Hematopoietic multipotent progenitor cell (in vitro differentiated cells): ENCODE measurements around the gene KCNT2. TPM values are rescaled to one million over a fixed set of nuclear protein-coding genes. Genes with fewer than 3 reads are reported as not detected.
"Not testable (repeated sequence)": the region's sequence is repeated elsewhere in the genome, so short reads cannot be mapped to it uniquely, and the experiment has no call there.

ENCODE experiments used
- DNase-seq, 3 donors: peaks; one replicate each; pipeline ENCODE4 v3.0.0-alpha.2; 2011 to 2015; ENCODE audit warnings: low read depth in 2 of 3, low spot score in 2 of 3
- total RNA-seq: library from RNA; depleted of rRNA; stranded (reverse); fragments of >200 nt; gene quantifications from one replicate; pipeline ENCODE4 v1.2.3, GENCODE V29; 2012

KCNT2 gene
- total RNA-seq, 1 donor: 0.27 TPM

DNA sequence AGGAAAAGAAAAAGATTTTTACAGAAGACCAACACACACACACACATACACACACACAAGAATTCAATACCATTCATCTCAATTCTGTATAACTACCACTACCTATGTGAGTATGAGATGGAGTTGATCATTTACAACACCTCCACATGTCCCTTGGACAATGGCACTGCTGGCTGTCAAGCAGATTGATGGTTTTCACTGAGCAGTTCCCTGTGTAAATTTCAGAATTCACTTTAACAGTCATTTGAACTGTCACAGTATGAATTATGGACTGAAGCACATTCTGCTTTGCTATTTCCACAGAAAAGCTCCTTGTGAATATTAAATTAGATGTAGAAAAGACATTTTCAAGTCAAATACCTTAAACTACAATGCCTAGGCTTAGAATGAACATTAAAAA, 14.3 kb downstream of the KCNT2 start:
- no peak for DNase-seq

DNA sequence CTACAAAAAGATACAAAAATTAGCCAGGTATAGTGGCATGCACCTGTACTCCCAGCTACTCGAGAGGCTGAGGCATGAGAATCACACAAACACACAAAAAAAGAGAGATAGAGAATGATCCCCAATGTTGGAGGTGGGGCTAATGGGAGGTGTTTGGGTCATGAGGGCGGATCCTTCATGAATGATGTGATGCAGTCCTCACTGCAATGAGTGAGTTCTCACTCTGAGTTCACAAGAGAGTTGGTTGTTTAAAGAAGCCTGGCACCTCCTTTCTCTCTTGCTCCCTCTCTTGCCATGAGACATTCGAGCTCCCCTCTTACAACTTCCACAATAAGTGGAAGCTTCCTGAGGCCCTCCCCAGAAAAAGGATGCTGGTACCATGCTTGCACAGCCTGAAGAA, 17.3 kb downstream of the KCNT2 start:
- DNase-seq: no peak

- no peak for DNase-seq
Measured at GRCh38 chr1:196590012-196590708, 18.1 kb downstream of the KCNT2 start.

- no peak for DNase-seq
Measured at GRCh38 chr1:196584696-196585095, 23.5 kb downstream of the KCNT2 start.

DNA sequence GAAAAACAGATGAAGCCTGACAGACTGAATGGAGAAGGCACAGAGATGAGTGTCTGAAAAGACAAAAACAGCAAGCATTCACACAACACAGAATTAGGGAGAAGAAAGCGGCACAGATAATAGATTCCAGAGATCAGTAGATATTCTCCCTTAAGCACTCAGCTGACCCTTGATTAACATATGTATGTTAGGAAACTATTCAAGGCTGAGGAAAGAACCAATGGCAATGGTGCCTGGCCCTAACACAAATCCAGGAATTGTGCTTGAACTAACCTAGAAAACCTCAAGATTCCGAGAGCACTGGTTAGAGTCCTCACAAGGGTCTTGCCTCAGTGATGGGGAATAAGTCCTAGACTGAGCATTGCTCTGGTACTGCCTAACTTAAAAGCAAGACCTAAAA, 30.9 kb downstream of the KCNT2 start:
- DNase-seq: no peak

DNA sequence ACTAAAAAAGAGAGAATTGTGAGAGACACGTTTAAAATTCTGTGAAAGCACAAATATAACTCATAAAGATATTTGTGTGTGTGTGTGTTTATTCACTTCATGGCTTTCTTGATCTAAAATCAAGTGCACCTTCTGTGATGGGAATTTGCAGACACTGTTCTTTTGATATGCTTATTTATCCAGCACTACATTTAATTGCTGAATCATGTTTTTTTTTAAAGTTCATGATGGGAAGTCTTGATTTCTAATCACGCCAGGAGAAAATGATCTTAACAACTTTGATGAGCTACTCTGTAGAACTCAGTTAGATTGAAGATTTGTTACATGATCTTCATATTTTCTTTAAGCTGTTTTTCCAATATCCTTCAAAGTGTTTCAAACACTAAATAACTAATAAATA, 35.0 kb downstream of the KCNT2 start:
- no peak for DNase-seq

DNA sequence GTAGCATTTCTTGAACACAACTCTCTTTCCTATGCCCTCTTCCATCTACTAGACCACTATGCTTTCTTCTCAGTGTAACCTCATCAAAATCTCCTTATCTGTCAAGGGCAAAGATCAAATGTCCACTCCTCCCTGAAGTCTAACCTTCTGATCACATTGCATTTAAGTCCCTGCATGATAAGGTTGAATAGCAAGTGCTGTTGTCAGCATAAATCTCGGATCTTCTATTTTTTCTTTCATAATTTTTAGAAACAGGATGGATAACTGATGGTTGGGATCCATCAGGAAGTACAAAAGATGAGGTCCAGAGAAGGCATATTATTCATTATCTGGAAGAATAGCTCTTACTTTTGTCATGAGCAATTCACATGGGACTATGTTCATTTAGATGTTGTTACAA, 41.0 kb downstream of the KCNT2 start:
- no peak for DNase-seq

GRCh38 chr1:196563768-196564167, 44.5 kb downstream of the KCNT2 start:
- no peak for DNase-seq

DNA sequence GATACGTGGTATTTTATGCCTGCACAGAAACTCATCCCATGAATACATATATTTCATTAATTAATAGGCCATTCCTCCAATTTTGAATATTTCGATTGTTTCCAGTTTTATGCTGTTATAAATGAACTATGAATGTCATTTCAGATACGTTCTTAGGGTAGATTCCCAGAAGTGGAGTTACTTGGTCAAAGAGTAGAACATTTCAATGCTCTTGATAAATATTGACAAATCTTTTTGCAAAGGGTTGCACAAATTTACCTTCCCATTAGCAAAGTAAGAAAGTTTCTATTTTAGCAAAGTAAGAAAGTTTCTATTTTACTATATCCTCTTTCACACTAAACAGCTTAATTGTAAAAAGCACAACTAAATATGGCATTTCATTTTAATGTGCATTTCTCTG, 48.9 kb downstream of the KCNT2 start:
- no peak for DNase-seq

DNA sequence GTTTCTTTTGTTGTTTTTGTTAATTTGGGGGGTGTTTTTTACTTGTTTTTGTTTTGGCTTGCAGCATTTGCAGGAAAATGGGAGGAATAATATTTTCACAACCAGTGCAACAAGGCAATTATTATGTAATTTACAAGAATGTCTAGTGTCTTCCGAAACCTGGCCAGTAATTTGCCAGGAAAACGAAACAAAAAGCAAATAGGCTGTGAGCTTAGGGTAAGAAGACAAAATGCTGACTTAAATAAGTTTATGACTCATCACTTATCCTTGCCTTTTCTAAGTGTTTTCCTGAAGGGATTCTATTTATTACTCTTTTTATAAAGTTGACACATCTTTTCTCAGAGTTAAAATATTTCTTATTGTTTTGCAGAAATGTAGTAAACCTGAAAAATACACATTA, 49.8 kb downstream of the KCNT2 start:
- no peak for DNase-seq

- DNase-seq: no peak
Measured at GRCh38 chr1:196557797-196558196, 50.4 kb downstream of the KCNT2 start.

- no peak for DNase-seq
Measured at GRCh38 chr1:196550731-196551130, 57.5 kb downstream of the KCNT2 start.

DNA sequence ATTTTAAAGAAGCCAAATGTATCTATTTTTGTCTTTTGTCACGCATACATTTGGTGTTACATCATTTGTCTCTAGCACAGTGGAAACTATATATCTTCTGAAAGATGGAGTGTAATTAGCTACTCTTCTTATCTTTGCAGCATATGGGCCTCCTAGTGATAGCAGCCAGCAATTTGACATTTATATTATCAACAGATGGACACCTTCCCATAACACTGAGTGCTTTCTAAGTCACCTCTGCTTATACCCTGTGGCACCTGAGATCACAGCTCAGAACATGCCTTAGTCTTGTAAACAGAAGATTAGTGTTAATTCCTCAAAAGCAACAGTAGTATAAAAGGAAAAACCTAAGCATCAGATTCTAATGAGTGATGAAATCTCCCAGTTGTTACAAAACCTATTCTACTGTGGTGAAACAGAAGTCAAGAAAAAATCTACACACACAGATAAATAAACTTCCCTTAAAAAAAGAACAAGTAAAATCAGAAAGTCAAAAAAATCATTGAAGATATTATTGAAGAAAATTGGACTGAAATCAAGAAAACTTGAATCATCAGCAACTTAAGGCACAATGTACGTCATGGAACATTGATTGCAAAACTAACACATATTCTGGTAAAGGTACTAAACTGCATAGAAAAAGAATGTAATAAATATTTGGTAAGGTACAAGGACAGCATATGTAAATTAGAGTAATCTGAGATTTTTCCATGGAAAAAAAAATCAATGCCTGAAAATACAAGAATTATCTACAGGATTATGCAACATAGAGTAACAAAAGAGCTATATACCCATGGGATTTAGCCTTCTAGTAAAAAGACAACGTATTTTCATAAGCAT, 61.7 kb downstream of the KCNT2 start:
- DNase-seq: no peak

- DNase-seq: no peak
Measured at GRCh38 chr1:196545222-196545621, 63.0 kb downstream of the KCNT2 start.

DNA sequence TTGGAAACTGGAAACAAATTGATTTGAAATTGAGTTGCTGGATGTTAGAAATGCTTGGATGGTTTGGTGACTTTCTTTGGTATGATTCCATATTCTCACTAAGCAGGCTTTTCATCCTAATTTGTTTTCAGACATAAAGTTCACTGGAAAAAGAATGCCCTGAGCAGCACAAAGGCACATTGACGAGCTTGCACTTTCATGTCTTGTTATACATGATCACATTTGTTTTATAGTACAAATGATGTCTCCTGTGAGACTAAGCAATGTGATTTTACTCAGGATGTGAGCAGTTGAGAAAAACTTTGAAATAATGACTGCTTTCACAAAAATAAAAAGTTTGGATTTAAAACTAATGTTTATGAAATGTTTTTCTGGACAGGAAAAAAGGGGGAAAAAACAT, 63.6 kb downstream of the KCNT2 start:
- DNase-seq: no peak

GRCh38 chr1:196543833-196544232, 64.4 kb downstream of the KCNT2 start:
- no peak for DNase-seq

- DNase-seq: no peak
Measured at GRCh38 chr1:196538473-196538872, 69.8 kb downstream of the KCNT2 start.

GRCh38 chr1:196535727-196536126, 72.5 kb downstream of the KCNT2 start:
- peak in 2 of 3 donors; percentile 22 to 30 for DNase-seq

- DNase-seq: no peak
Measured at GRCh38 chr1:196531737-196532524, 76.3 kb downstream of the KCNT2 start.

DNA sequence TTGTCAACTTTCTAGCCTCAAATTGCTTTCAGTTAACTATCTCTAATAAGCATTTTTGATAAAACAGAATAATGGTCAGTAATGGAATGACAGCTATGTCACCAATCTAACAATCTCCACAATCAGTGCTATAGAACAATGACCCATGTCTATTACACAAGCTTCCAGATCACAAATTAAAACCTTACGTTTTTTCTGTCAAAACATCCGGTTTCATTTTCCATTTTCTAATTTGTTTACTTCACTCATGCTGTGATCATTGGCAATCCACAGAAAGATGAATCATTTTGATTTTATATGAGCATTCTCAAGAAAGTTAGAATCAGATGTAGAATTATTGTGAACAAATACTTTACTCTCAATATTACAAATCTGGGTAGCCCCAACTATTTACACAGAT, 80.3 kb downstream of the KCNT2 start:
- no peak for DNase-seq

- not testable (repeated sequence) for DNase-seq
Measured at GRCh38 chr1:196522574-196523345, 85.5 kb downstream of the KCNT2 start.
